GM12878 (cell line): ENCODE data around the gene ISCU.

Source experiments
- ATF7 ChIP-seq: fragments of 450-650 bp; IDR thresholded peaks from 2 replicates; pipeline ENCODE4 v1.6.1; 2016; ENCODE audit warnings: low read depth, mild to moderate bottlenecking
- CHD4 ChIP-seq: fragments of 200-600 bp; sonication (generic); IDR thresholded peaks from 2 replicates; pipeline ENCODE4 v1.6.1; 2016; ENCODE audit warnings: mild to moderate bottlenecking
- EZH2 ChIP-seq: IDR thresholded peaks from 2 replicates; pipeline ENCODE4 v1.6.1; 2012; ENCODE audit warnings: low read depth, mild to moderate bottlenecking, control low read depth, inconsistent platforms, low read length, borderline replicate concordance; ENCODE audit not compliant: control insufficient read depth
- FOS ChIP-seq: IDR thresholded peaks from 3 replicates; pipeline ENCODE4 v1.6.1; 2011; ENCODE audit warnings: borderline replicate concordance; ENCODE audit not compliant: insufficient read length; ENCODE audit errors: extremely low read depth
- MAX ChIP-seq: IDR thresholded peaks from 2 replicates; pipeline ENCODE4 v1.6.1; 2012; ENCODE audit warnings: low read depth, low read length, improper control_type of control experiment
- NRF1 ChIP-seq: conservative IDR thresholded peaks from 2 replicates; pipeline ENCODE4 v1.6.1; 2011; ENCODE audit warnings: mild to moderate bottlenecking, low read depth, low read length, improper control_type of control experiment
- POLR2A ChIP-seq: IDR thresholded peaks from 2 replicates; pipeline ENCODE4 v1.6.1; 2011; ENCODE audit warnings: low read depth, mild to moderate bottlenecking, low read length
- POLR2AphosphoS2 ChIP-seq: IDR thresholded peaks from 2 replicates; pipeline ENCODE4 v1.6.1; 2011; ENCODE audit warnings: low read depth, mild to moderate bottlenecking, low read length, improper control_type of control experiment, moderate library complexity
- TAF1 ChIP-seq: IDR thresholded peaks from 2 replicates; pipeline ENCODE4 v1.6.1; 2011; ENCODE audit warnings: mild to moderate bottlenecking, low read depth, low read length, borderline replicate concordance
- TF ChIP-seq, protein P1 (sequence below): IDR thresholded peaks from 2 replicates; pipeline ENCODE4 v1.6.1; 2011; ENCODE audit warnings: borderline replicate concordance, low read depth, mild to moderate bottlenecking, moderate library complexity, low read length; ENCODE audit not compliant: insufficient read depth, poor library complexity, severe bottlenecking
- TF ChIP-seq, protein P2 (sequence below), 3 experiments: IDR thresholded peaks in 2 of 3; conservative IDR thresholded peaks in 1 of 3; 2 replicates each; pipeline ENCODE4 v1.5.1; 2011; ENCODE audit warnings: low read depth in 3 of 3, low read length in 3 of 3, mild to moderate bottlenecking in 3 of 3, control low read depth in 2 of 3, moderate library complexity in 2 of 3, inconsistent platforms in 1 of 3, mixed read lengths in 1 of 3; ENCODE audit not compliant: control insufficient read depth in 2 of 3, insufficient read depth in 1 of 3; ENCODE audit errors: extremely low read depth in 1 of 3

- no peak for TF ChIP-seq MAX
- no peak for TF ChIP-seq EZH2
- no peak for TF ChIP-seq FOS
- TF ChIP-seq, protein P1, sequence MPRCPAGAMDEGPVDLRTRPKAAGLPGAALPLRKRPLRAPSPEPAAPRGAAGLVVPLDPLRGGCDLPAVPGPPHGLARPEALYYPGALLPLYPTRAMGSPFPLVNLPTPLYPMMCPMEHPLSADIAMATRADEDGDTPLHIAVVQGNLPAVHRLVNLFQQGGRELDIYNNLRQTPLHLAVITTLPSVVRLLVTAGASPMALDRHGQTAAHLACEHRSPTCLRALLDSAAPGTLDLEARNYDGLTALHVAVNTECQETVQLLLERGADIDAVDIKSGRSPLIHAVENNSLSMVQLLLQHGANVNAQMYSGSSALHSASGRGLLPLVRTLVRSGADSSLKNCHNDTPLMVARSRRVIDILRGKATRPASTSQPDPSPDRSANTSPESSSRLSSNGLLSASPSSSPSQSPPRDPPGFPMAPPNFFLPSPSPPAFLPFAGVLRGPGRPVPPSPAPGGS: no peak
- TF ChIP-seq, protein P2, sequence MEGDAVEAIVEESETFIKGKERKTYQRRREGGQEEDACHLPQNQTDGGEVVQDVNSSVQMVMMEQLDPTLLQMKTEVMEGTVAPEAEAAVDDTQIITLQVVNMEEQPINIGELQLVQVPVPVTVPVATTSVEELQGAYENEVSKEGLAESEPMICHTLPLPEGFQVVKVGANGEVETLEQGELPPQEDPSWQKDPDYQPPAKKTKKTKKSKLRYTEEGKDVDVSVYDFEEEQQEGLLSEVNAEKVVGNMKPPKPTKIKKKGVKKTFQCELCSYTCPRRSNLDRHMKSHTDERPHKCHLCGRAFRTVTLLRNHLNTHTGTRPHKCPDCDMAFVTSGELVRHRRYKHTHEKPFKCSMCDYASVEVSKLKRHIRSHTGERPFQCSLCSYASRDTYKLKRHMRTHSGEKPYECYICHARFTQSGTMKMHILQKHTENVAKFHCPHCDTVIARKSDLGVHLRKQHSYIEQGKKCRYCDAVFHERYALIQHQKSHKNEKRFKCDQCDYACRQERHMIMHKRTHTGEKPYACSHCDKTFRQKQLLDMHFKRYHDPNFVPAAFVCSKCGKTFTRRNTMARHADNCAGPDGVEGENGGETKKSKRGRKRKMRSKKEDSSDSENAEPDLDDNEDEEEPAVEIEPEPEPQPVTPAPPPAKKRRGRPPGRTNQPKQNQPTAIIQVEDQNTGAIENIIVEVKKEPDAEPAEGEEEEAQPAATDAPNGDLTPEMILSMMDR (IDR thresholded peaks at IDR 0.05 in 2 of 3, conservative IDR thresholded peaks at IDR 0.05 in 1 of 3; ENCODE audit: control insufficient read depth in 2 of 3, extremely low read depth in 1 of 3, insufficient read depth in 1 of 3, low read depth in 3 of 3, low read length in 3 of 3): no peak
- no peak for TF ChIP-seq TAF1
- TF ChIP-seq CHD4: no peak
- no peak for TF ChIP-seq POLR2A
- TF ChIP-seq POLR2AphosphoS2: no peak
- no peak for TF ChIP-seq NRF1
- TF ChIP-seq ATF7: no peak
Measured at GRCh38 chr12:108580531-108580930, 18.1 kb downstream of the ISCU start.
